Tibial artery (tissue), 4 donors: Measurements from ENCODE around the gene RAB25.
"Not testable (repeated sequence)": the region's sequence is repeated elsewhere in the genome, so short reads cannot be mapped to it uniquely, and the experiment has no call there.

Experiments used
- DNase-seq, 2 donors: peaks; one replicate each; pipeline ENCODE4 v3.0.0-alpha.2; 2019
- H3K27ac ChIP-seq, 2 donors: fragments of 200-600 bp; sonication (generic) in 1 of 2; 1 replicate in 1 of 2; 2 replicates in 1 of 2; pipeline ENCODE4 v1.5.1; 2018 to 2019; ENCODE audit warnings: mild to moderate bottlenecking in 1 of 2
- H3K27me3 ChIP-seq, 2 donors: fragments of 200-600 bp; sonication (generic) in 1 of 2; one replicate each; pipeline versions ENCODE4 v1.5.1 to v1.6.0; 2016 to 2019
- H3K36me3 ChIP-seq, 3 donors: fragments of 200-600 bp; sonication (generic) in 2 of 3; one replicate each; pipeline ENCODE4 v1.5.1; 2016 to 2019; ENCODE audit warnings: mild to moderate bottlenecking in 2 of 3
- H3K4me1 ChIP-seq, 4 donors: fragments of 200-600 bp; sonication (generic) in 2 of 4; 1 replicate in 3 of 4; 2 replicates in 1 of 4; pipeline ENCODE4 v1.5.1; 2016 to 2019
- H3K4me3 ChIP-seq, 2 donors: fragments of 200-600 bp; sonication (generic) in 1 of 2; 1 replicate in 1 of 2; 2 replicates in 1 of 2; pipeline ENCODE4 v1.5.1; 2018 to 2019; ENCODE audit warnings: mild to moderate bottlenecking in 2 of 2
- H3K9me3 ChIP-seq, 3 donors: fragments of 200-600 bp; sonication (generic) in 1 of 3; one replicate each; pipeline ENCODE4 v1.5.1; 2016 to 2019
- CTCF ChIP-seq, 2 experiments: fragments of 200-600 bp in 1 of 2; fragments of 450-650 bp in 1 of 2; IDR thresholded peaks; one replicate each; pipeline ENCODE4 v1.5.1; 2017 to 2019; ENCODE audit warnings: antibody characterized with exemption in 2 of 2, mild to moderate bottlenecking in 1 of 2, moderate library complexity in 1 of 2
- intact Hi-C: fragments of 100-400 bp; cut with DNase I; formaldehyde crosslinking; loops from one replicate; pipeline ENCODE4 v1.15.0; 2023; ENCODE audit warnings: low total_unique reads

The RAB25 gene

GRCh38 chr1:156067262-156067661 lies 6.3 kb downstream of the RAB25 start:
- intact Hi-C loops: no loop called here
- Histone ChIP-seq H3K36me3 (peaks cover 0 to 13% (median 0%) of the 10 kb centered on the region in 3 donors), H3K4me3 (no peak overlapping the region), H3K27me3 (no peaks in the 10 kb centered on the region), H3K9me3 (no peaks in the 10 kb centered on the region), H3K27ac (no peak overlapping the region), H3K4me1 (no peaks in the 10 kb centered on the region)
- no peak for TF ChIP-seq CTCF (IDR thresholded peaks at IDR 0.05)
- DNase-seq: no peak

GRCh38 chr1:156069490-156070455 lies 8.8 kb downstream of the RAB25 start:
- Histone ChIP-seq H3K27ac (no peak overlapping the region), H3K4me3 (no peak overlapping the region), H3K9me3 (no peaks in the 10 kb centered on the region), H3K27me3 (no peaks in the 10 kb centered on the region), H3K36me3 (peaks cover 0 to 13% (median 0%) of the 10 kb centered on the region in 3 donors), H3K4me1 (no peaks in the 10 kb centered on the region)
- intact Hi-C loops: no loop called here
- TF ChIP-seq CTCF (IDR thresholded peaks at IDR 0.05): no peak
- no peak for DNase-seq

GRCh38 chr1:156070548-156070947 lies 9.6 kb downstream of the RAB25 start:
- DNase-seq: no peak
- H3K27ac ChIP-seq: no peak overlapping the region
- intact Hi-C loops: no loop called here

GRCh38 chr1:156071332-156071816 lies 10.4 kb downstream of the RAB25 start:
- H3K4me1 ChIP-seq, H3K27me3 ChIP-seq, H3K4me3 ChIP-seq, intact Hi-C loops, H3K9me3 ChIP-seq, H3K27ac ChIP-seq, DNase-seq: not testable (repeated sequence)
- H3K36me3 ChIP-seq: peaks cover 0 to 13% (median 0%) of the 10 kb centered on the region in 3 donors

More at GRCh38 chr1:156070548-156070947, 9.6 kb downstream of the RAB25 start:
- no peaks in the 10 kb centered on the region for H3K4me1 ChIP-seq
- H3K4me3 ChIP-seq: no peak overlapping the region
- peaks cover 0 to 13% (median 0%) of the 10 kb centered on the region in 3 donors for H3K36me3 ChIP-seq
- no peaks in the 10 kb centered on the region for H3K27me3 ChIP-seq
- H3K9me3 ChIP-seq: no peaks in the 10 kb centered on the region
- no peak for TF ChIP-seq CTCF (IDR thresholded peaks at IDR 0.05)

- Histone ChIP-seq H3K4me3 (no peak overlapping the region), H3K36me3 (peaks cover 0 to 13% (median 0%) of the 10 kb centered on the region in 3 donors), H3K9me3 (no peaks in the 10 kb centered on the region), H3K4me1 (no peaks in the 10 kb centered on the region), H3K27me3 (peaks cover 0 to 12% of the 10 kb centered on the region in 2 donors), H3K27ac (no peak overlapping the region)
- DNase-seq: no peak
- TF ChIP-seq CTCF (IDR thresholded peaks at IDR 0.05): no peak
- intact Hi-C loops: no loop called here
Measured at GRCh38 chr1:156072251-156072650, 11.3 kb downstream of the RAB25 start.

- H3K27ac ChIP-seq: no peak overlapping the region
- TF ChIP-seq CTCF (IDR thresholded peaks at IDR 0.05): no peak
- H3K36me3 ChIP-seq: peaks cover 0 to 10% (median 0%) of the 10 kb centered on the region in 3 donors
- intact Hi-C loops: no loop called here
- no peak overlapping the region for H3K4me3 ChIP-seq
- no peaks in the 10 kb centered on the region for H3K4me1 ChIP-seq
- H3K27me3 ChIP-seq: peaks cover 0 to 15% of the 10 kb centered on the region in 2 donors
- no peak for DNase-seq
- H3K9me3 ChIP-seq: no peaks in the 10 kb centered on the region
Measured at GRCh38 chr1:156073110-156073687, 12.2 kb downstream of the RAB25 start.
